Coronary artery (tissue), 2 donors: ENCODE data around the gene CFAP44.

Source experiments
- DNase-seq: peaks from one replicate; pipeline ENCODE4 v3.0.0-alpha.2; 2017; ENCODE audit warnings: low spot score
- H3K27ac ChIP-seq, 2 donors: fragments of 200-600 bp; sonication (generic); one replicate each; pipeline ENCODE4 v1.5.1; 2016 to 2019
- H3K4me3 ChIP-seq: fragments of 200-600 bp; sonication (generic); 2 replicates; pipeline ENCODE4 v1.5.1; 2016; ENCODE audit warnings: mild to moderate bottlenecking, moderate library complexity
- CTCF ChIP-seq: fragments of 200-600 bp; sonication (generic); IDR thresholded peaks from one replicate; pipeline ENCODE4 v1.5.1; 2019; ENCODE audit warnings: antibody characterized with exemption

The CFAP44 gene

GRCh38 chr3:113454630-113455029, 13.3 kb upstream of the CFAP44 start:
- no peak overlapping the region for H3K4me3 ChIP-seq
- no peak for DNase-seq
- TF ChIP-seq CTCF: no peak
- no peak overlapping the region for H3K27ac ChIP-seq

- TF ChIP-seq CTCF: no peak
- Histone ChIP-seq H3K27ac (no peak overlapping the region), H3K4me3 (no peak overlapping the region)
- no peak for DNase-seq
These were observed 12.8 kb upstream of the CFAP44 start for GRCh38 chr3:113454057-113454456.

- no peak for TF ChIP-seq CTCF
- DNase-seq: no peak
- Histone ChIP-seq H3K27ac (no peak overlapping the region), H3K4me3 (no peak overlapping the region)
These were observed 9.6 kb upstream of the CFAP44 start for GRCh38 chr3:113450911-113451310.

- no peak for DNase-seq
- Histone ChIP-seq H3K27ac (no peak overlapping the region), H3K4me3 (no peak overlapping the region)
- TF ChIP-seq CTCF: no peak
These were observed 1.7 kb downstream of the CFAP44 start for GRCh38 chr3:113439606-113440005.

- no peak for TF ChIP-seq CTCF
- DNase-seq: no peak
- Histone ChIP-seq H3K27ac (no peak overlapping the region), H3K4me3 (no peak overlapping the region)
These were observed 3.1 kb downstream of the CFAP44 start for GRCh38 chr3:113438224-113438623.

GRCh38 chr3:113437411-113437810, 3.9 kb downstream of the CFAP44 start:
- Histone ChIP-seq H3K4me3 (no peak overlapping the region), H3K27ac (no peak overlapping the region)
- TF ChIP-seq CTCF: no peak
- no peak for DNase-seq

GRCh38 chr3:113436809-113437208, 4.5 kb downstream of the CFAP44 start:
- no peak for DNase-seq
- H3K4me3 ChIP-seq: no peak overlapping the region
- no peak overlapping the region for H3K27ac ChIP-seq
- TF ChIP-seq CTCF: no peak
